H9 (cell line): ENCODE measurements around the gene POGLUT2. TPM values are rescaled to one million over a fixed set of nuclear protein-coding genes. Genes with fewer than 3 reads are reported as not detected.

ENCODE experiments used
- DNase-seq: peaks from one replicate; pipeline ENCODE4 v3.0.0-alpha.2; 2017
- H2AFZ ChIP-seq: one replicate; pipeline ENCODE4 v1.6.1; 2013; ENCODE audit warnings: mild to moderate bottlenecking, low read length, control low read depth, moderate library complexity
- H2AK5ac ChIP-seq: 2 replicates; pipeline ENCODE4 v1.6.1; 2013; ENCODE audit warnings: low read length, control low read depth, mixed read lengths; ENCODE audit not compliant: insufficient read length
- H2BK120ac ChIP-seq: one replicate; pipeline ENCODE4 v1.6.1; 2013; ENCODE audit warnings: low read depth, mild to moderate bottlenecking, low read length, control low read depth, inconsistent platforms; ENCODE audit not compliant: poor library complexity, severe bottlenecking
- H2BK12ac ChIP-seq: 2 replicates; pipeline ENCODE4 v1.6.1; 2013; ENCODE audit warnings: low read length, control low read depth, mixed read lengths, low read depth; ENCODE audit not compliant: insufficient read length
- H2BK15ac ChIP-seq: 2 replicates; pipeline ENCODE4 v1.6.1; 2013; ENCODE audit warnings: low read depth, low read length, control low read depth
- H2BK20ac ChIP-seq: one replicate; pipeline ENCODE4 v1.6.1; 2013; ENCODE audit warnings: low read depth, mild to moderate bottlenecking, low read length, control low read depth, inconsistent platforms; ENCODE audit not compliant: poor library complexity, severe bottlenecking
- H2BK5ac ChIP-seq: 2 replicates; pipeline ENCODE4 v1.6.1; 2013; ENCODE audit warnings: low read length, control low read depth, mixed read lengths; ENCODE audit not compliant: insufficient read length
- H3K14ac ChIP-seq: 2 replicates; pipeline ENCODE4 v1.6.1; 2013; ENCODE audit warnings: low read length, control low read depth; ENCODE audit not compliant: insufficient read depth
- H3K18ac ChIP-seq: 2 replicates; pipeline ENCODE4 v1.6.1; 2013; ENCODE audit warnings: low read depth, mild to moderate bottlenecking, mixed read lengths, low read length, control low read depth; ENCODE audit not compliant: insufficient read length
- H3K23ac ChIP-seq: 2 replicates; pipeline ENCODE4 v1.6.1; 2013; ENCODE audit warnings: low read length, control low read depth, mixed read lengths, low read depth; ENCODE audit not compliant: insufficient read length
- H3K23me2 ChIP-seq: 2 replicates; pipeline ENCODE4 v1.6.1; 2013; ENCODE audit warnings: low read depth, mild to moderate bottlenecking, mixed read lengths, low read length, control low read depth; ENCODE audit not compliant: insufficient read length, poor library complexity, severe bottlenecking
- H3K27ac ChIP-seq: 2 replicates; pipeline ENCODE4 v1.5.1; 2013; ENCODE audit warnings: low read length, control low read depth, mixed read lengths, low read depth; ENCODE audit not compliant: insufficient read length
- H3K27me3 ChIP-seq: 2 replicates; pipeline ENCODE4 v1.6.1; 2013; ENCODE audit warnings: low read length, control low read depth, inconsistent platforms; ENCODE audit not compliant: insufficient read depth
- H3K4ac ChIP-seq: 2 replicates; pipeline ENCODE4 v1.6.1; 2013; ENCODE audit warnings: low read depth, mild to moderate bottlenecking, control low read depth, inconsistent platforms, low read length, moderate library complexity
- H3K4me1 ChIP-seq: 2 replicates; pipeline ENCODE4 v1.6.1; 2013; ENCODE audit warnings: low read length, control low read depth, inconsistent platforms; ENCODE audit not compliant: insufficient read depth
- H3K4me2 ChIP-seq: 2 replicates; pipeline ENCODE4 v1.6.1; 2013; ENCODE audit warnings: low read length, control low read depth, mixed read lengths; ENCODE audit not compliant: insufficient read length, insufficient read depth
- H3K56ac ChIP-seq: 2 replicates; pipeline ENCODE4 v1.6.1; 2013; ENCODE audit warnings: low read depth, mild to moderate bottlenecking, mixed read lengths, low read length, control low read depth; ENCODE audit not compliant: insufficient read length
- H3K79me1 ChIP-seq: 2 replicates; pipeline ENCODE4 v1.6.1; 2013; ENCODE audit warnings: low read depth, mild to moderate bottlenecking, moderate library complexity, low read length, control low read depth, inconsistent platforms; ENCODE audit not compliant: insufficient read depth, poor library complexity, severe bottlenecking
- H3K79me2 ChIP-seq: 2 replicates; pipeline ENCODE4 v1.6.1; 2013; ENCODE audit warnings: low read length, control low read depth, inconsistent platforms; ENCODE audit not compliant: insufficient read depth
- H3K9ac ChIP-seq: 2 replicates; pipeline ENCODE4 v1.6.1; 2013; ENCODE audit warnings: low read length, control low read depth, mixed read lengths; ENCODE audit not compliant: insufficient read length; ENCODE audit errors: extremely low read depth
- H3K9me3 ChIP-seq: one replicate; pipeline ENCODE4 v1.6.1; 2013; ENCODE audit warnings: low read depth, low read length, inconsistent platforms; ENCODE audit not compliant: control insufficient read depth
- H3T11ph ChIP-seq: one replicate; pipeline ENCODE4 v1.6.1; 2013; ENCODE audit warnings: mild to moderate bottlenecking, low read length, control low read depth, inconsistent platforms
- H4K20me1 ChIP-seq: one replicate; pipeline ENCODE4 v1.6.1; 2013; ENCODE audit not compliant: control insufficient read depth, insufficient read length, insufficient read depth
- H4K5ac ChIP-seq: 2 replicates; pipeline ENCODE4 v1.6.1; 2013; ENCODE audit warnings: low read depth, mild to moderate bottlenecking, mixed read lengths, low read length, control low read depth; ENCODE audit not compliant: insufficient read length
- H4K8ac ChIP-seq: replicated peaks from 2 replicates; pipeline ENCODE4 v1.6.1; 2013; ENCODE audit warnings: low read length, control low read depth, mixed read lengths, low read depth; ENCODE audit not compliant: insufficient read length
- H4K91ac ChIP-seq: 2 replicates; pipeline ENCODE4 v1.6.1; 2013; ENCODE audit warnings: low read depth, mild to moderate bottlenecking, moderate library complexity, mixed read lengths, low read length, control low read depth; ENCODE audit not compliant: insufficient read length
- H3K27ac Mint-ChIP-seq, 3 experiments: 2 replicates in 2 of 3; 3 replicates in 1 of 3; pipeline ENCODE4 v1.8.0; 2020 to 2021; ENCODE audit warnings: mixed read lengths in 3 of 3, mild to moderate bottlenecking in 1 of 3, moderate library complexity in 1 of 3
- H3K27me3 Mint-ChIP-seq: 2 replicates; pipeline ENCODE4 v1.8.0; 2021; ENCODE audit warnings: low read depth, mild to moderate bottlenecking, moderate library complexity, mixed read lengths
- H3K36me3 Mint-ChIP-seq, 3 experiments: 2 replicates in 2 of 3; 3 replicates in 1 of 3; pipeline ENCODE4 v1.8.0; 2020 to 2021; ENCODE audit warnings: low read depth in 3 of 3, mixed read lengths in 3 of 3; ENCODE audit not compliant: insufficient read depth in 1 of 3
- H3K4me1 Mint-ChIP-seq, 2 experiments: 2 replicates each; pipeline ENCODE4 v1.8.0; 2020; ENCODE audit warnings: mixed read lengths in 2 of 2
- H3K4me3 Mint-ChIP-seq, 2 experiments: 2 replicates in 1 of 2; 3 replicates in 1 of 2; pipeline ENCODE4 v1.8.0; 2020 to 2021; ENCODE audit warnings: mild to moderate bottlenecking in 2 of 2, mixed read lengths in 2 of 2, moderate library complexity in 1 of 2
- H3K9me3 Mint-ChIP-seq, 2 experiments: 2 replicates in 1 of 2; 3 replicates in 1 of 2; pipeline ENCODE4 v1.8.0; 2020; ENCODE audit warnings: mild to moderate bottlenecking in 2 of 2, mixed read lengths in 2 of 2, moderate library complexity in 1 of 2
- WGBS: extraction: QIAGEN DNeasy Blood & Tissue Kit; methylation state at CpG from one replicate; pipeline ENCODE4 v1.1.7; 2013; ENCODE audit warnings: missing lambda C conversion rate, low lambda C conversion rate, mixed read lengths; ENCODE audit not compliant: insufficient read length; ENCODE audit errors: extremely low coverage; 5-methylcytosine and 5-hydroxymethylcytosine counted together
- long read RNA-seq: library from polyadenylated mRNA; unstranded; transcript quantifications from one replicate; pipeline ENCODE4 v2.0.0, GENCODE V29; 2020
- total RNA-seq: library from RNA; stranded (reverse); gene quantifications from 2 replicates; pipeline ENCODE4 v1.2.1, GENCODE V29; 2021
- TF ChIP-seq, protein P1 (sequence below): fragments of 200-600 bp; sonication (generic); conservative IDR thresholded peaks from 3 replicates; pipeline ENCODE4 v1.8.0; 2021; ENCODE audit warnings: antibody characterized with exemption, mild to moderate bottlenecking

The POGLUT2 gene
- 23.1 and 23.5 TPM in 2 replicates for total RNA-seq
- long read RNA-seq, transcript KDELC1-201 (10 exons, 2,060 nt), result major isoform, 103 of 122 reads
- long read RNA-seq, partial matches to known transcripts, result 6 of 122 reads
- long read RNA-seq, other reads (novel, unspliced or antisense), result 12 of 122 reads

DNA sequence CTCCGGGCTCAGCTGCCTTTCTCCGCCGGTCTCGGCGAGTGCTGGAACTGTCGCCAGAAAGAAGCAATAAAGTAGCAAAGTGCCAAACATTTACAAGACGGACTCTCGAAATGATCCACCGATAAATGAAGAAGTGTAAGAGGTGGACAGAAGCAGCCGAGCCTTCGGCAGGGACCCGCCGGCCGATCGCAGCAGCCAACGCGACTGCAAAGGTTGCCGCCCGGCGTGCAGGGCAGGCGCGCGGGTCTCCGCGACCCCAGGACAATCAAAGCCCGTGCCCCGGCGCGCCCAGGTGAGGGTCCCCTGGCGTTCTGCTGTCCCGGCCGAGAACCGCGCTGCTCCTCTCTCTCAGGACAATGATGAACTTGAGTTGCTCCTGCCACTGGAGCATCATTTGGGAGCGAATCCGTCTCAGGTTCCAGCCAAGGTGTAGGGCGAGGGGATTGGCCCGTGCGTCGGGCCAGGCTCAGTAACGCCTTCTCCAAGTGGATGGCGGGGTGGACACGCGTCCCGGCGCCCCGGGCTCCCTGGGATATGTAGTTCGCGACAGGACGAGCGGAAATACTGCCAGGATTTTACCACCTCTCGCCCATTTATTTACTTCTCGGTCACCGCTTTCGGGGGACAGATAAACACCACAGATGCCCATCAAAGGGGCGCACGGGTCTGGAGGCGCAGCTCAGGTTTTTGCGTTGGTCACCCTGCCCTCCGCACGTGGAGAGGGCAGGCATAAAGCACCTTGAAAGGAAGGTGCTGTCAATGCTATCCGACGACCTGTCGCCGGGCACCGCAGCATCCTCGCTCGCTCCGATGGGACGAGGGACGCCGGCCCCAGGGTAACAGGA is at the start of gene POGLUT2, which contains the start of gene BIVM:
TSS of gene POGLUT2 (minus strand) at position 396 of the 845 bp plus-strand sequence. CDS start at position 90, 306 bp downstream.
TSS of gene BIVM (plus strand) at position 539 of the 845 bp plus-strand sequence. CDS start 8,149 bp downstream, outside the sequence.
- no peak within 1 kb of the TSS for H3K23ac ChIP-seq
- H3K4me1 Mint-ChIP-seq, result peaks cover 13 to 16% of the 10 kb centered on the region in 2 experiments
- peak within 1 kb of the TSS; percentile 90 for H2AFZ ChIP-seq
- no peaks in the 10 kb centered on the region for H3K79me1 ChIP-seq
- DNase-seq, result peak; percentile 96
- WGBS, result no CpG with 5 or more reads among the region's 72 CpGs
- peaks cover 0 to 6% (median 2%) of the 10 kb centered on the region in 3 experiments; a peak in 3 of 7 replicates for H3K36me3 Mint-ChIP-seq
- H3K9ac ChIP-seq, result peak within 1 kb of the TSS; percentile 43
- H3K14ac ChIP-seq, result 0 out of 2 replicates have a peak within 1 kb of the TSS, but pooled peaks have one; percentile 40
- H3K27ac Mint-ChIP-seq, result no peak within 1 kb of the TSS
- H4K91ac ChIP-seq, result no peak within 1 kb of the TSS
- H2BK120ac ChIP-seq, result no peak within 1 kb of the TSS
- H3K9me3 Mint-ChIP-seq, result no peaks in the 10 kb centered on the region
- H3K4me3 Mint-ChIP-seq, result peak within 1 kb of the TSS; percentile 93 to 96
- no peak within 1 kb of the TSS for H2AK5ac ChIP-seq
- H4K20me1 ChIP-seq, result no peaks in the 10 kb centered on the region
- H3K4ac ChIP-seq, result no peak within 1 kb of the TSS
- H3K56ac ChIP-seq, result no peak within 1 kb of the TSS
- H3K27ac ChIP-seq, result no peak within 1 kb of the TSS
- H3K27me3 Mint-ChIP-seq, result peaks cover 2% of the 10 kb centered on the region; the same call in 1 of the 2 replicates
- no peaks in the 10 kb centered on the region for H3K9me3 ChIP-seq
- H3K4me1 ChIP-seq, result no peaks in the 10 kb centered on the region; the same call in 1 of the 2 replicates
- TF ChIP-seq, protein P1, sequence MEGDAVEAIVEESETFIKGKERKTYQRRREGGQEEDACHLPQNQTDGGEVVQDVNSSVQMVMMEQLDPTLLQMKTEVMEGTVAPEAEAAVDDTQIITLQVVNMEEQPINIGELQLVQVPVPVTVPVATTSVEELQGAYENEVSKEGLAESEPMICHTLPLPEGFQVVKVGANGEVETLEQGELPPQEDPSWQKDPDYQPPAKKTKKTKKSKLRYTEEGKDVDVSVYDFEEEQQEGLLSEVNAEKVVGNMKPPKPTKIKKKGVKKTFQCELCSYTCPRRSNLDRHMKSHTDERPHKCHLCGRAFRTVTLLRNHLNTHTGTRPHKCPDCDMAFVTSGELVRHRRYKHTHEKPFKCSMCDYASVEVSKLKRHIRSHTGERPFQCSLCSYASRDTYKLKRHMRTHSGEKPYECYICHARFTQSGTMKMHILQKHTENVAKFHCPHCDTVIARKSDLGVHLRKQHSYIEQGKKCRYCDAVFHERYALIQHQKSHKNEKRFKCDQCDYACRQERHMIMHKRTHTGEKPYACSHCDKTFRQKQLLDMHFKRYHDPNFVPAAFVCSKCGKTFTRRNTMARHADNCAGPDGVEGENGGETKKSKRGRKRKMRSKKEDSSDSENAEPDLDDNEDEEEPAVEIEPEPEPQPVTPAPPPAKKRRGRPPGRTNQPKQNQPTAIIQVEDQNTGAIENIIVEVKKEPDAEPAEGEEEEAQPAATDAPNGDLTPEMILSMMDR, result no peak
- no peak within 1 kb of the TSS for H4K5ac ChIP-seq
- no peak within 1 kb of the TSS for H2BK15ac ChIP-seq
- H2BK20ac ChIP-seq, result no peak within 1 kb of the TSS
- no peak within 1 kb of the TSS for H4K8ac ChIP-seq
- H3K4me2 ChIP-seq, result peak within 1 kb of the TSS; percentile 71
- H3K27me3 ChIP-seq, result no peaks in the 10 kb centered on the region
- H3K18ac ChIP-seq, result no peak within 1 kb of the TSS
- peaks cover 15% of the 10 kb centered on the region for H3K23me2 ChIP-seq
- no peak within 1 kb of the TSS for H2BK5ac ChIP-seq
- no peak within 1 kb of the TSS for H2BK12ac ChIP-seq
- H3K79me2 ChIP-seq, result no peaks in the 10 kb centered on the region; the same call in 1 of the 2 replicates
- H3T11ph ChIP-seq, result no peak within 1 kb of the TSS
